ENCODE measurements around the gene KBTBD13.

Gene KBTBD13

DNA sequence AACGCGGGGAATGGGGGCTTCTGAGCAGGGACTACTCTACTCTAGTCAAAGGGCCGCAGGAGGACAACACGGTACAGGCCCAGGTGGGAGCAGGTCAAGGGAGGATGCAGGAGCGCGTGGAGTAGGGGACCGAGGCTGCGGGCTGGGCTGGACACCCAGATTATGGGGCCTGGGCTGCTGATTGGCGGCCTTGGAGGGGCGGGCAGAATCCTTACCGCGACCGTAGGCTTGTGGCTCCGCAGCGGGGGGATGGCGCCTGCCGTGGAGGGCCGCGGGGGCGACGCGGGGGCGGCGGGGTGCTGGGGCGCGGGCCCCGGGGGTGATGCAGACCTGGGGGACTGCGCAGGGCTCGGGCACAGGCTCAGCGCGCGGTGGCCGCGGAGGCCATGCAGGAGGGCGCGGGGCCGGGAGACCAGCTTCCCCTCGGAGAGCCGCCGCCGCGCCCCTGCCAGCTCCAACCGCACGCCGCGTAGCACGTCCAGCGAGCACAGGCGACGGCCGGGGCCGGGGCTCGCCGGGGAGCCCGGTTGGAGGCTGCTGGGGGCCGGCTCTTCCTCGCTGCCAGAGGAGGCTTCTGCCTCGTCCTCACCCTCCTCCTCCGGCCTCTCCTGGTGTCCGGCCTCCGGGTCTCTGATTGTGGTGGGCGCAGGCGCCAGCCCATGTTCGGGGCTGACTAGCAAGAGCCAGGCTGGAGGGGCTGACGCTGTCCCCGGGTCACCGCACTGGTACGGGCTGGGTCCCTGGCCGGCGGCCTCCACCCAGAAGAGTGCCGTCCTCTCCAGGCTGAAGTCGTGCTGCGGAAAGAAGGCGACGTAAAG is 25.6 kb downstream of the KBTBD13 start:
- no peak for DNase-seq
- no peaks in the 10 kb centered on the region for H3K9me3 ChIP-seq
- no peaks in the 10 kb centered on the region for H3K4me1 ChIP-seq
- TF ChIP-seq CTCF (IDR thresholded peaks at IDR 0.05; ENCODE audit: low read depth, low read length), result no peak
- H3K4me3 ChIP-seq (ENCODE audit: low read depth, low read length), result no peak overlapping the region
- H3K36me3 ChIP-seq, result peaks cover 23% of the 10 kb centered on the region
- no peaks in the 10 kb centered on the region for H3K27me3 ChIP-seq

- H3K36me3 ChIP-seq, result peaks cover 23% of the 10 kb centered on the region
- no peaks in the 10 kb centered on the region for H3K4me1 ChIP-seq
- TF ChIP-seq CTCF (IDR thresholded peaks at IDR 0.05; ENCODE audit: low read depth, low read length), result no peak
- H3K4me3 ChIP-seq (ENCODE audit: low read depth, low read length), result no peak overlapping the region
- no peaks in the 10 kb centered on the region for H3K27me3 ChIP-seq
- no peaks in the 10 kb centered on the region for H3K9me3 ChIP-seq
- DNase-seq, result no peak
Measured at GRCh38 chr15:65102912-65103311, 26.4 kb downstream of the KBTBD13 start.

GRCh38 chr15:65105038-65105437 is 28.5 kb downstream of the KBTBD13 start:
- no peak for TF ChIP-seq CTCF (IDR thresholded peaks at IDR 0.05; ENCODE audit: low read depth, low read length)
- Histone ChIP-seq H3K36me3 (peaks cover 14% of the 10 kb centered on the region), H3K27me3 (no peaks in the 10 kb centered on the region), H3K4me3 (ENCODE audit: low read depth, low read length) (no peak overlapping the region), H3K4me1 (no peaks in the 10 kb centered on the region), H3K9me3 (no peaks in the 10 kb centered on the region)
- no peak for DNase-seq

DNA sequence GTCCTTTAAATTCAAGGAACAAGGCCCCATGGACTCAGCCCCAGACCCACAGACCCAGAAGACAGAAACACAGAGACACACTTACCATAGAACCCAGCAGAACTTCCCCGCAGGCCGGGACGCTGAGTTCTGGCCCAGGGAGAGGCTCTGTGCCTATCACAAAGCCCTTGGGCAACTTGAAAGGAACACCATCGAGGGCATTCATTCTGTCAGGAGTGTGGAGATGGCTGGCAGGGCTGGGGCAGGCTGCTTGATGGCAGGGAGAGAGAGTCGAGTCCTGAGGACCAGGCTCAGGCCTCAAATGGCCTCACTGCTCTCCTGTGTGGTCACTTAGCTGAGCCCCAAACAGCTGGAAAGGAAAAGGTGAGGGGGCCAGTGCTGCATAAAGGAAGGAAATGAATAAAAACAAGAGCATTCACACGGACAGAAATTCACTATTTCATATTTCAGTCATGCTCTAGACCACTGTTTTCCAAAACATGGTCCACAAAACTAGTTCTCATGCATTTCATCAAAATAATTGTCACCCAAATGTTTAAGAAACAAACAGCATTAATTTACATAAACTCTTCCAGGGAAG is 29.6 kb downstream of the KBTBD13 start:
- Histone ChIP-seq H3K4me3 (ENCODE audit: low read depth, low read length) (no peak overlapping the region), H3K4me1 (no peaks in the 10 kb centered on the region), H3K9me3 (no peaks in the 10 kb centered on the region), H3K27me3 (no peaks in the 10 kb centered on the region), H3K36me3 (peaks cover 12% of the 10 kb centered on the region)
- no peak for TF ChIP-seq CTCF (IDR thresholded peaks at IDR 0.05; ENCODE audit: low read depth, low read length)
- no peak for DNase-seq

DNA sequence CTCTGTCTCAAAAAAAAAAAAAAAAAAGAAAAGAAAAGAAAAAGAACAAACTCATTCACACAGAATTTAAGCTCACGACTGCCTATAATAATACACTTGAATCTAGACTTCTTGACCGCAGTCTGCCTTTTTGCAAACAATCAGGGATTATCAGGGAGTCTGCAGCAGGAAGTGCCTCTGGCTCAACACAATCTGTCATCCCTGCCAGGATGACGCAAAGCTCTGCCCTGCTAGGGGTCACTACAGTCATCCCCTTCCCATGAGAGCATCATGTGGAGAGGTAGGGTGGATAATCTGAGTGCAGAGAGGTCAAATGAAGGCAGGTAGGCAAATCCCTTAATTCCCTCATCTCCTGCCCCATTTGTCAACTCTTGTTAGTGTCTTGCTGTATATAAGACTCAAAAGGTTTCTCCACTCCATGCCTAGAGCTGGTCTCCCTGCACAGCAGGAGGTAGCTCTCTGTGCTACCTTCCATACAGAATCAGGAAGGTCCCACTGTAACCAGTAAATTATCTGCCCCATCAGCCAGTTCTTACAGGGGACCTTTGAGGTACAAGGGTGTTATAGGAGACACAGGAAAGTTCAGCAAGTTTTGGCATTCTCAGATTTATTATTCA is 34.2 kb downstream of the KBTBD13 start:
- no peak for TF ChIP-seq CTCF (IDR thresholded peaks at IDR 0.05; ENCODE audit: low read depth, low read length)
- Histone ChIP-seq H3K36me3 (peaks cover 14% of the 10 kb centered on the region), H3K4me3 (ENCODE audit: low read depth, low read length) (no peak overlapping the region), H3K27me3 (no peaks in the 10 kb centered on the region), H3K4me1 (no peaks in the 10 kb centered on the region), H3K9me3 (no peaks in the 10 kb centered on the region)
- DNase-seq, result no peak

DNA sequence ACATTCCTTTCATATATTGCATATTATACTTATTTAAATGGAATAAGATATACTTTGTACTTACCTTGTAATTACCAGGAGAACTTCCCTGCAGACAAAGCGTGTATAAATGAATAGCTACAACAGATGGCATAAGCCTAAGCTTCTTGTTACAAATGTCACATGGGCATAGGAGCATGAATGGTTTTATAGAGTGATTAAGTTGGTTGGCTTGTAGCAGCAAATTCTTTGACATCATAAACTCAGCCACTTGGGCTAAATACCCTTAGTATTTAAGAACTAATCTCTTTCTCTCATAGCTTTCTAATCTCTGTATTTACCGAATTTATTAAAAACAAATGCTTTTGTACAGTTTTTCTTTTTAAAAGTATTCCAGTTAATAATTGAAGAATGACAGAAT is 38.5 kb downstream of the KBTBD13 start, which contains the start of gene UBAP1L:
TSS of gene UBAP1L (minus strand) at position 115 of the 400 bp plus-strand sequence. CDS start 8,985 bp downstream, outside the sequence.
- no peaks in the 10 kb centered on the region for H3K9me3 ChIP-seq
- TF ChIP-seq CTCF (IDR thresholded peaks at IDR 0.05; ENCODE audit: low read depth, low read length), result no peak
- H3K27me3 ChIP-seq, result no peaks in the 10 kb centered on the region
- H3K4me3 ChIP-seq (ENCODE audit: low read depth, low read length), result no peak within 1 kb of the TSS
- H3K36me3 ChIP-seq, result peaks cover 36% of the 10 kb centered on the region
- H3K4me1 ChIP-seq, result no peaks in the 10 kb centered on the region
- DNase-seq, result no peak
